ENCODE data around the gene SLC7A10.
"Not testable (repeated sequence)": the region's sequence is repeated elsewhere in the genome, so short reads cannot be mapped to it uniquely, and the experiment has no call there.

SLC7A10 gene

DNA sequence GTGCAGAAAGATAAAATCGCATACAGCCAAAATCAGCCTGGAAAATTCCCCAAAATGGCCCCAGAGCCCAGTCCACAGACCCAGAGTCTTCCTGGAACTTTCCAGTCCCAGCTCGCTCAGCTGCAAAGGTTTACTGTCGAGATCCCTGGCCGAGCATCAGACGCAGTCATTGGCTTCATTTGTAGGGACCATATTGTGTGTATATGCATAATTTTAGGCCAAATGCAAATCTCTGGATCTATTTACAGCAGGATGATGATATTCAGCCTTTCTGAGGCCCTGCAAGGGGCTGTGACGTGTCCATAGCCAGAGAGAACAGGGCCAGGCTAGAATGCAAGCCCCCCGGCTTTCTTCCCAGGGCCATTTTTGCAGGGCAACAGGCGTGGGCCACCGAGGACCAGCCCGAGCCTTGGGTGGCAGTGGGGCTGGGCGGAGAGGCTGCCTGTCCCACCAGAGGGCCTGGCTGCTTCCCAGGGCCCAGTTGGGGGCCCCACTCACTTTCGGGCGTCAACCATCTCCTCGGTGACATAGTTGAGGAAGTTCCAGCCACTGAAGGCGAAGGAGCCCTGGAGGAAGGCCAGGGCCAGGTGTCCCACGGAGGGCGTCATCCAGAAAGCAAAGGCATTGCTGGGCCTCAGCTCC lies 13.7 kb downstream of the SLC7A10 start:
- TF ChIP-seq, protein P1, sequence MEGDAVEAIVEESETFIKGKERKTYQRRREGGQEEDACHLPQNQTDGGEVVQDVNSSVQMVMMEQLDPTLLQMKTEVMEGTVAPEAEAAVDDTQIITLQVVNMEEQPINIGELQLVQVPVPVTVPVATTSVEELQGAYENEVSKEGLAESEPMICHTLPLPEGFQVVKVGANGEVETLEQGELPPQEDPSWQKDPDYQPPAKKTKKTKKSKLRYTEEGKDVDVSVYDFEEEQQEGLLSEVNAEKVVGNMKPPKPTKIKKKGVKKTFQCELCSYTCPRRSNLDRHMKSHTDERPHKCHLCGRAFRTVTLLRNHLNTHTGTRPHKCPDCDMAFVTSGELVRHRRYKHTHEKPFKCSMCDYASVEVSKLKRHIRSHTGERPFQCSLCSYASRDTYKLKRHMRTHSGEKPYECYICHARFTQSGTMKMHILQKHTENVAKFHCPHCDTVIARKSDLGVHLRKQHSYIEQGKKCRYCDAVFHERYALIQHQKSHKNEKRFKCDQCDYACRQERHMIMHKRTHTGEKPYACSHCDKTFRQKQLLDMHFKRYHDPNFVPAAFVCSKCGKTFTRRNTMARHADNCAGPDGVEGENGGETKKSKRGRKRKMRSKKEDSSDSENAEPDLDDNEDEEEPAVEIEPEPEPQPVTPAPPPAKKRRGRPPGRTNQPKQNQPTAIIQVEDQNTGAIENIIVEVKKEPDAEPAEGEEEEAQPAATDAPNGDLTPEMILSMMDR (conservative IDR thresholded peaks at IDR 0.05; ENCODE audit: low read depth, low read length) = no peak
- DNase-seq (ENCODE audit: low read depth) = no peak
- no peak overlapping the region for H3K4me3 ChIP-seq (ENCODE audit: low read depth, low read length)

DNA sequence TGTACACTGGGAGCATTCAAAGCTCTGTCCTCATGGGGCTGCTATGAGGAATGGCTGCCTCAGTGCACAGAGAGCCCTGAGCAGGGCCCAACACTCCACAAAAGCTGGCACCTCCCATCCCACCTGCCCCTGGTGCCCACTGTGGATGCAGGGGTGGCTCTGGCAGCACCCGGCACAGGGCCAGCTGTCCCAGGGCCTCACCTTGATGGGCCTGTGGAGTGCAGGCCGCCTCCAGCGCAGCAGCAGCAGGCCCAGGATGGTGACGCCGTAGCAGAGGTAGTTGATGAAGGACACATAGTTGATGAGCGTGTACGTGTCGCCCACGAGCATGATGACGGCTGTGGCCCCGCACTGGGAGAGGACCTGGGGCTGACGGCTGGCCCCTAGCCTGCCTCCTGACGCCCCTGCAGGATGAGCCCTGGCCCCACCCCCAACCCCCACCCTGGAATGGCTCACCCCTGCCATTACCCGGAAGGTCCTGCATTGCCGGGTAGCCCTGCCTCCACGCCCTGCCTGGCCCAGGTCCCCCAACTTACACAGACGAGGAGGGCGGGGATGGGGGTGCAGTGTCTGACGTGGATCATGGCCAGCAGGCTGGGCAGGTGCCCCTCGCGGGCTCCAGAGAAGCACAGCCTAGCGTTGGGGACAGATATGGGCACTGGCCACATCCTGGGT lies 15.2 kb downstream of the SLC7A10 start:
- no peak overlapping the region for H3K4me3 ChIP-seq (ENCODE audit: low read depth, low read length)
- TF ChIP-seq, protein P1 (conservative IDR thresholded peaks at IDR 0.05; ENCODE audit: low read depth, low read length) = no peak
- DNase-seq (ENCODE audit: low read depth) = no peak

DNA sequence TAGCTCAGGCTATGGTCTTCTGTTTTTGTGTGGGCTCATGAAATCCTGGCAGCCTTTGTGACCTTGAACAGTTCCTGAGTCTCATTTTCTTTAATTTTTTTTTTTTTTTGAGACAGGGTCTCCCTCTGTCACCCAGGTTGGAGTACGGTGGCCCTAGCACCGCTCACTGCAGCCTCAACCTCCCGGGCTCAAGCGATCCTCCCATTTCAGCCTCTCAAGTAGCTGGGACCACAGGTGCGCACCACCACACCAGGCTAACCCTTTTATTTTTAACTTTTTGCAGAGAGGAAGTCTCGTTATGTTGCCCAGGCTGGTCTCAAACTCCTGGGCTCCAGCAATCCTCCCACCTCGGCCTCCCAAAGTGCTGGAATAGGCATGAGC lies 15.8 kb downstream of the SLC7A10 start:
- not testable (repeated sequence) for DNase-seq (ENCODE audit: low read depth); H3K4me3 ChIP-seq (ENCODE audit: low read depth, low read length)

DNA sequence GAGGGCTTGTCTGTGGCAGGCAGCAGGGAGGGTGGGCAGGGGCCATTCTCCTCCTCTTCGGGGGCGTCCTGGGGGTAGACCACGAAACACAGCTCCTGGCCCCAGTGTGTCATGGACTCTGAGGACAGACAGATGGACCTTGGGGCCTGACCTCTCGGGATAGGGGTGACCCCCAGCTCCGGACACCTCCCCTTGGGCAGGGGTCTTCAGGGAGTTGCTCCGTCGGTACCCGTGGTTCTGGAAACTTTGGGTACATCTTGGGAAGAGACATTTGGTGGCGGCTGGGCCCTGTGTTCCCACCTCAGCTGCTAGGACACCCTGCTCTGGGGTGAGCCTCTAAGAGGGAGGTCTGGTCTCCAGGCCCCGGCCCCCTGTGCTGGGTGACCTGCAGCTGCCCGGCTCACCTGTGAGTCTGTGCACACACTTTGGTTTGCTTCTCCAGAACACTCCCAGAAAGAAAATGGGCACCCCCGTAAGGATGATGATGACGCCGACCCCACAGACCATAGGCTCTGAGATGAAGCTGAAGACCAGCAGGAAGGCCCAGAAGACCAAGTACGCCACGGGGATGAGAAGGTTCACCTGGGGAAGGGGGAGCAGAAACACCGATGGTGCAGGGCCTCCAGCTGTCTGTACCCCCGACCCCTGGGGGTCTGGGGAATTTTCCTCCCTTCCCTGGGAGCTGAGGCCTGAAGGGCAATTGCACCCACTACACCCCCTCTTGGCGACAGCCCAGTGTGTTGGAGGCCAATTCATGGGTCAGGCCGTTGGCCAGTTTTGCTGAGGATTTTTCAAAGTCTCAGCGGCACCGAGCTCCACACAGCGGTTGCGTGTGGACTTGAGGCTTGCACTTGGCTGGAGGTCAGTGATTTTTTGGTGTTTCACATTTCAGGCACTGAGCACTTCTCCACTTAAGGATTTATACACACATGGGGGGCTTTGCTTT lies 16.5 kb downstream of the SLC7A10 start:
- no peak overlapping the region for H3K4me3 ChIP-seq (ENCODE audit: low read depth, low read length)
- no peak for DNase-seq (ENCODE audit: low read depth)
- TF ChIP-seq, protein P1 (conservative IDR thresholded peaks at IDR 0.05; ENCODE audit: low read depth, low read length) = no peak

DNA sequence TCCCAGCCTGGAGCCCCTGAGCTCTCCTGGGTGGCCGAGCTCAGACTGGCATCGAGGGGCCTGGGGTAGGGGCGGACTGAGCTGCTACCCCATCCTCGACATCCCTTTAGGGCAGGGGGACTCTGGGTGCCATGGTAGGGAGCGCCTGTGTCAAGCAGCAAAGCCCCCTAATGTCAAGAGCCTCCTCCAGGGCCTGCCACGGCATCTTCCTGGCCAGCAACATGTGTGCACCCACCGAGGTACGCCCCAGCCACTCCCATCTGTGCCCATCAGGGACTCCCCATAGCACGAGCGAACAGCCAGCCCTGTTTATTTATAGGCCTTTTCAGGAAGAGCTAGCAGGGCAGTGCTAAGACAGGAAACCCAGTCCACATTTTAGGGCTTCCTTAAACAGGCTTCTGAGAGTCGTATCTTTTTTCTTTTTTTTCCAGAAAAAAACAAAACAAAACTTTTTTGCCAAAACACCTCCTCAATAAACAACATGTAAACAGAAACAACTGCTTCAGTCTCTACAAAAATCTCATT lies 17.2 kb downstream of the SLC7A10 start:
- no peak overlapping the region for H3K4me3 ChIP-seq (ENCODE audit: low read depth, low read length)
- TF ChIP-seq, protein P1 (conservative IDR thresholded peaks at IDR 0.05; ENCODE audit: low read depth, low read length) = no peak
- no peak for DNase-seq (ENCODE audit: low read depth)

DNA sequence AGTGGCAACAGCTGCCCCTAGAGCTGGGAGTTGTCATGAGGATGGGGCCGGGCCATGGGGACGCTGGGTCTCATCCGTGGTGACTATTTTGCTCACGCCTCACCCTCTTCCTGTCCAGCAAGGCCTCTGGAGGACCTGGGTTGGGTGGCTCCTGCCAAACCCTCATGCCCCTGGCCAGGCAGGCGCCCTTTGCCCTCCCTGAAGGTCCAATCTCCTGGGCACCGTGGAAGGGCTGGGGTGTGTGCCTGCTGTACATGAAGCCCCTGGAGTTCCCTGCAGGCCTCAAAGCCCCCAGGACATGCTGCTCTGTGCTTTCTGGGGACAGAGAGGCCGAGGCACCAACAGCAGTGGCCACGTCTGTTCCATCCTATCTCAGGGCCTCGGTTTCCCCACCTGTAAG lies 17.7 kb downstream of the SLC7A10 start:
- H3K4me3 ChIP-seq (ENCODE audit: low read depth, low read length) = no peak overlapping the region
- TF ChIP-seq, protein P1 (conservative IDR thresholded peaks at IDR 0.05; ENCODE audit: low read depth, low read length) = no peak
- DNase-seq (ENCODE audit: low read depth) = no peak

DNA sequence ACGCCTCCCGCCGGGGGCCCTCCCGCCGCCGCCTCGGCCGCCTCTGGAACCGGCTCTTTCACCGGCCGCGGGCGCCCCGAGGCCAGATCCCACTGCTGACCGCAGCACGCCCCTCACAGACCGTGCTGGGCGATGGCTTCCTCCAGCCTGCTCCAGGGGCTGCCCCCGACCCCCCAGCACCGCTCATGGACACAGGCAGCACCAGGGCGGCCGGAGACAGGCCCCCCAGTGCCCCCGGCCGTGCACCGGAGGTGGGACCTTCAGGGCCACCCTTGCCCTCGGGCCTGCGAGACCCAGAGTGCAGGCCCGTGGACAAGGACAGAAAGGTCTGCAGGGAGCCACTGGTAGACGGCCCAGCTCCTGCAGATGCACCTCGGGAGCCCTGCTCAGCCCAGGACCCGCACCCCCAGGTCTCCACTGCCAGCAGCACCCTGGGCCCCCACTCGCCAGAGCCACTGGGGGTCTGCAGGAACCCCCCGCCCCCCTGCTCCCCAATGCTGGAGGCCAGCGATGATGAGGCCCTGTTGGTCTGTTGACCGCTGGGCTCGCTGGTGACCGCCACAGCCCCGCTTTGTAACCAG lies 18.5 kb downstream of the SLC7A10 start:
- DNase-seq (ENCODE audit: low read depth) = no peak
- TF ChIP-seq, protein P1 (conservative IDR thresholded peaks at IDR 0.05; ENCODE audit: low read depth, low read length) = no peak
- no peak overlapping the region for H3K4me3 ChIP-seq (ENCODE audit: low read depth, low read length)
